ENCODE results near the gene CGB2.
"Not testable (repeated sequence)": the region's sequence is repeated elsewhere in the genome, so short reads cannot be mapped to it uniquely, and the experiment has no call there.

Gene CGB2

GRCh38 chr19:49030323-49030722 is 1.4 kb upstream of the CGB2 start:
- DNase-seq (ENCODE audit: low read depth in 4 of 4, low spot score in 1 of 4) = not testable (repeated sequence)

GRCh38 chr19:49036815-49037214 is 5.1 kb downstream of the CGB2 start, which contains the start of gene CGB1:
CGB1 (minus strand) TSS chr19:49036895; CDS start chr19:49036711, 184 bp downstream.
- peak in 1 of 4 experiments; percentile 35 for DNase-seq (ENCODE audit: low read depth in 4 of 4, low spot score in 1 of 4)

GRCh38 chr19:49038111-49038510 is 6.4 kb downstream of the CGB2 start:
- not testable (repeated sequence) for DNase-seq (ENCODE audit: low read depth in 4 of 4, low spot score in 1 of 4)

- not testable (repeated sequence) for DNase-seq (ENCODE audit: low read depth in 4 of 4, low spot score in 1 of 4)
Measured at GRCh38 chr19:49038557-49039276, 7.0 kb downstream of the CGB2 start.

GRCh38 chr19:49039736-49040135 is 8.0 kb downstream of the CGB2 start:
- not testable (repeated sequence) for DNase-seq (ENCODE audit: low read depth in 4 of 4, low spot score in 1 of 4)

- no peak for DNase-seq (ENCODE audit: low read depth in 4 of 4, low spot score in 1 of 4)
Measured at GRCh38 chr19:49042177-49042576, 10.5 kb downstream of the CGB2 start.

- not testable (repeated sequence) for DNase-seq (ENCODE audit: low read depth in 4 of 4, low spot score in 1 of 4)
Measured at GRCh38 chr19:49042666-49043065, 11.0 kb downstream of the CGB2 start.

- DNase-seq (ENCODE audit: low read depth in 4 of 4, low spot score in 1 of 4) = not testable (repeated sequence)
Measured at GRCh38 chr19:49043548-49043947, 11.9 kb downstream of the CGB2 start, which contains the start of gene CGB5. CGB5 (plus strand) TSS chr19:49043848; CDS start chr19:49044210, 362 bp downstream.

GRCh38 chr19:49049011-49049410 is 17.3 kb downstream of the CGB2 start, which contains the start of gene CGB8:
CGB8 (minus strand) TSS chr19:49049111; CDS start chr19:49048739, 372 bp downstream.
- DNase-seq (ENCODE audit: low read depth in 4 of 4, low spot score in 1 of 4) = not testable (repeated sequence)

- DNase-seq (ENCODE audit: low read depth in 4 of 4, low spot score in 1 of 4) = not testable (repeated sequence)
Measured at GRCh38 chr19:49049834-49050233, 18.1 kb downstream of the CGB2 start.

- DNase-seq (ENCODE audit: low read depth in 4 of 4, low spot score in 1 of 4) = not testable (repeated sequence)
Measured at GRCh38 chr19:49050376-49051033, 18.8 kb downstream of the CGB2 start.

GRCh38 chr19:49056101-49056901 is 24.6 kb downstream of the CGB2 start:
- peak in 1 of 4 experiments; percentile 40 for DNase-seq (ENCODE audit: low read depth in 4 of 4, low spot score in 1 of 4)

GRCh38 chr19:49056902-49057596 is 25.4 kb downstream of the CGB2 start:
- DNase-seq (ENCODE audit: low read depth in 4 of 4, low spot score in 1 of 4) = not testable (repeated sequence)

- peak in 1 of 4 experiments; percentile 30 for DNase-seq (ENCODE audit: low read depth in 4 of 4, low spot score in 1 of 4)
Measured at GRCh38 chr19:49057636-49058234, 26.0 kb downstream of the CGB2 start, which contains the start of gene CGB7. CGB7 (minus strand) TSS chr19:49057749; CDS start chr19:49055375, 2,374 bp downstream.

GRCh38 chr19:49058562-49058961 is 26.9 kb downstream of the CGB2 start:
- DNase-seq (ENCODE audit: low read depth in 4 of 4, low spot score in 1 of 4) = peak in 1 of 4 experiments; percentile 25

GRCh38 chr19:49059053-49059452 is 27.4 kb downstream of the CGB2 start:
- no peak for DNase-seq (ENCODE audit: low read depth in 4 of 4, low spot score in 1 of 4)

- DNase-seq (ENCODE audit: low read depth in 4 of 4, low spot score in 1 of 4) = no peak
Measured at GRCh38 chr19:49061000-49061399, 29.3 kb downstream of the CGB2 start.

GRCh38 chr19:49061445-49061844 is 29.8 kb downstream of the CGB2 start:
- no peak for DNase-seq (ENCODE audit: low read depth in 4 of 4, low spot score in 1 of 4)

GRCh38 chr19:49064029-49064629 is 32.4 kb downstream of the CGB2 start:
- DNase-seq (ENCODE audit: low read depth in 4 of 4, low spot score in 1 of 4) = no peak
